PC-3 (cell line): Measurements from ENCODE around the gene SEMA5A.

Experiments used
- CTCF ChIP-seq: fragments of 300-600 bp; sonication (generic); conservative IDR thresholded peaks from 2 replicates; pipeline ENCODE4 v1.5.1; 2017; ENCODE audit warnings: antibody characterized with exemption, low read depth, mild to moderate bottlenecking, low read length
- EZH2 ChIP-seq: fragments of 300-600 bp; sonication (generic); IDR thresholded peaks from one replicate; pipeline ENCODE4 v1.6.1; 2017; ENCODE audit warnings: antibody characterized with exemption, mild to moderate bottlenecking, low read length; ENCODE audit not compliant: unreplicated experiment
- EZH2phosphoT487 ChIP-seq: fragments of 300-600 bp; sonication (generic); IDR thresholded peaks from 2 replicates; pipeline ENCODE4 v1.6.1; 2018; ENCODE audit warnings: mild to moderate bottlenecking, antibody characterized with exemption, low read length, borderline replicate concordance

GRCh38 chr5:9502864-9503263 is 43.0 kb downstream of the SEMA5A start:
- no peak for TF ChIP-seq CTCF
- TF ChIP-seq EZH2, result no peak
- no peak for TF ChIP-seq EZH2phosphoT487
